Midbrain (tissue), 1 donor: ENCODE data around the gene KIF13A.
"Not testable (repeated sequence)": the region's sequence is repeated elsewhere in the genome, so short reads cannot be mapped to it uniquely, and the experiment has no call there.

ENCODE experiments used
- DNase-seq: peaks from one replicate; lab custom pipeline; 2025; lab: John Stamatoyannopoulos, UW

Gene KIF13A

DNA sequence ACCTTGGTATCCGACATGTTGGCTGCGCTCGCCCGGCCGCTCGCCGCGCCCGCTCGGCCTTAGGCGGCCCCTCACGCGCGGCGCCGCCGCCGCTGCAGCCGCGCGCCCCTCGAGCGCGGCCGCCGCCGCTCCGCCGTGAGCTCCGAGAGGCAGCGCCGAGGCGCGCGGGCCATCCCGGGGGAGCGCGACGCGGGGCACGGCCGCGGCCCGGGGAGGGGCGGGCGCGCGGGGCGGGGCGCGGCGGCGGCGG is at the start of gene KIF13A:
Gene KIF13A (minus strand): TSS at position 189 of the 250 bp plus-strand sequence. CDS start 172 bp downstream, at position 17.
- no peak for DNase-seq

GRCh38 chr6:18036781-18037180 is 49.3 kb upstream of the KIF13A start:
- DNase-seq, result no peak

GRCh38 chr6:18035330-18035854 is 48.0 kb upstream of the KIF13A start:
- no peak for DNase-seq

DNA sequence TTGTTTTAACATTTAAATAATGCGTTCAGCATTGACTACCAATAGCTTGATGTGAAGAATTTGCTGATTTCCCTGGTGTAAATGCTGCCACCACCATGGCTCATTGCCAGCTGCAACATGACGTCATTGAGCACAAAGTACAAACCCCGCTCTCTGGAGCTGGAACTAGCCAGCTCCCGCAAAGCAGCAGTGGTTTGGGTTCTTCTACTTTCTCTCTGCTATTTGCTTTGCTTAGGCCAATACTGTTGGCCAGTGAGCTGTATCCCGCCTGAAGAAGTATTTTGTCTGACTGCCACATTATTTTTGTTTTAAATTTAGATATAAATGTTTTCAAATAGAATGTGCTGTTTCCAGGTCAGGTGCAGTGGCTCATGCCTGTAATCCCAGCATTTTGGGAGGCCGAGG is 47.4 kb upstream of the KIF13A start:
- no peak for DNase-seq

DNA sequence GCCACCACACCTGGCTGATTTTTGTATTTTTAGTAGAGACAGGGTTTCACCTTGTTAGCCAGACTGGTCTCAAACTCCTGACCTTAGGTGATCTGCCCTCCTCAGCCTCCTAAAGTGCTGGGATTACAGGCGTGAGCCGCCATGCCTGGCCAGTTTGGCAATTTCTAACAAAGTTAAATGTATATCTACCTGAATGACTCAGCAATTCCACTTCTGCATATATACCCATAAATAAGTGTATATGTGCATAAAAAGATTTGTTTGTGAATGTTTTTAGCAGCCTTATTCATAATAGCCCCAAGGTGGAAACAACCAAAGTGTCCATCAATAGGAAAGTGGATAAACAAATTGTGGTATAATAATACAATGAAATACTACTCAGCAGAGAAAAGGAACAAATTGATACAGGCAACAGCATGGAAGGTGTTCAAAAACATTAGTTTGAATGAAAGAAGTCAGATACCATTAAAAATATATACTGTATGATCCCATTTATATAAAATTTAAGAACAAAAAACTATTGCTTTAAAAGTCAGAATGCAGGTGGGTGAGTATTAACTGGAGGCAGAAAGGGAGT is 44.3 kb upstream of the KIF13A start:
- no peak for DNase-seq

DNA sequence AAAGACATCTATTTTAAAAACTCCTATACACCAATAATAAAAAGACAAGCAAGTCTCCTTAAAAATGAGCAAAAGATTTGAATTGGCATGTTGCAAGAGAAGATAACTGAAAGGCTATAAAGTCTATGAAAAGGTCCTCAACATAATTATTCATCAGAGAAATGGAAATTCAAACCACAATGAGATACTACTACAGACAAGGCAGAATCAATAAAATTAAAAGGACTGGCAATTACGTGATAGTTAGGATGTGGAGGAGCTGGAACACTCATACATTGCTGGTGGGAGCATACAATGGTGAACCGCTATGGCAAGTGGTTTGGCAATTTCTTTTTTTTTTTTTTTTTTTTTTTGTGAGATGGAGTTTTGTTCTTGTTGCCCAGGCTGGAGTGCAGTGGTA is 43.8 kb upstream of the KIF13A start:
- DNase-seq, result no peak

- DNase-seq, result no peak
Observed at GRCh38 chr6:18028332-18028731, 40.9 kb upstream of the KIF13A start.

- no peak for DNase-seq
Observed at GRCh38 chr6:18025596-18025995, 38.2 kb upstream of the KIF13A start.

- no peak for DNase-seq
Observed at GRCh38 chr6:18024876-18025275, 37.4 kb upstream of the KIF13A start.

GRCh38 chr6:18023891-18024290 is 36.5 kb upstream of the KIF13A start:
- DNase-seq, result no peak

- no peak for DNase-seq
Observed at GRCh38 chr6:18022398-18023231, 35.2 kb upstream of the KIF13A start.

DNA sequence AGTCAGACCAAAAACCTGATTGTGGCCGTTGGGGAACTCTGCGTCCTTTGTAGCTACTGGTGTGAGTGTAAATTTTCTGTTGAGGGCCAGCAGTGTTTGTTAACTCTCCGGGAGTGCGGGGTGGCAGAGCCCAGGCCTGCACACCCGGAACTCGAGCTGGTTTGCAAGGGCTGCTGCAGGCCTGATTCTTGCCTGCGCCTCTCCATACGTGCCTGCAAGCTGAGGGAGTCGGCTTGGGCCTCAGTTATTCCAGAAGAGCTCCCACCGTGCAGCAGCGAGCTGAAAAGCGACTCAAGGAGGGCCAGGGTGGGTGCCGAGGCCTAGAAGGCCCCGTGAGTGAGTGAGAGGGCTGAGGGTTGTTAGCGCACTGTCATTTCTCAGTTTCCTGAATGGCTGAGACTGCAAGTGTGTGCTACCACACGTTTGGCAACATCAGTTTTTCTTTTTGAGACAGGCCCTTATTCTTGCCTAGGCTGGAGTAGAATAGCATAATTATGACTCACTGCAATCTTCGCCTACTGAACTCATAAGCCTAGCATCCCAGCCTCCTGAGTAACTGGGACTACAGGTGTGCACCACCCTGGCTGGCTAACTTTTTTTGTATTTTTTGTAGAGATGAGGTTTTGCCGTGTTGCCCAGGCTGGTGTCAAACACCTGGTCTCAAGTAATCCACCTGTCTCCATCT is 33.9 kb upstream of the KIF13A start:
- no peak for DNase-seq

DNA sequence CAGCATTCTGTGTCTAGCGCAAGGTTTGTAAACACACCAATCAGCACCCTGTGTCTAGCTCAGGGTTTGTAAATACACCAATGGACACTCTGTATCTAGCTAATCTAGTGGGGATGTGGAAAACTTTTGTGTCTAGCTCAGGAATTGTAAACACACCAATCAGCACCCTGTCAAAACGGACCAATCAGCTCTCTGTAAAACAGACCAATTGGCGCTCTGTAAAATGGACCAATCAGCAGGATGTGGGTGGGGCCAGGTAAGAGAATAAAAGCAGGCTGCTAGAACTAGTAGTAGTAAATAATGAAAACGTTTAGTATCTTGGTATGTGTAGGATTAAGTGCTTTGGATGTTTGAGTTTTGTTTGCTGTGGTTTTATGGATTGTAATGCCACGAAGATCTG is 33.1 kb upstream of the KIF13A start:
- DNase-seq, result not testable (repeated sequence)

GRCh38 chr6:18019539-18020534 is 32.4 kb upstream of the KIF13A start:
- no peak for DNase-seq

- not testable (repeated sequence) for DNase-seq
Observed at GRCh38 chr6:18019133-18019532, 31.7 kb upstream of the KIF13A start.

- no peak for DNase-seq
Observed at GRCh38 chr6:18016698-18017097, 29.3 kb upstream of the KIF13A start.

- DNase-seq, result no peak
Observed at GRCh38 chr6:18016133-18016532, 28.7 kb upstream of the KIF13A start.

GRCh38 chr6:18011287-18011686 is 23.9 kb upstream of the KIF13A start:
- DNase-seq, result no peak

- DNase-seq, result not testable (repeated sequence)
Observed at GRCh38 chr6:18010540-18010939, 23.1 kb upstream of the KIF13A start.

DNA sequence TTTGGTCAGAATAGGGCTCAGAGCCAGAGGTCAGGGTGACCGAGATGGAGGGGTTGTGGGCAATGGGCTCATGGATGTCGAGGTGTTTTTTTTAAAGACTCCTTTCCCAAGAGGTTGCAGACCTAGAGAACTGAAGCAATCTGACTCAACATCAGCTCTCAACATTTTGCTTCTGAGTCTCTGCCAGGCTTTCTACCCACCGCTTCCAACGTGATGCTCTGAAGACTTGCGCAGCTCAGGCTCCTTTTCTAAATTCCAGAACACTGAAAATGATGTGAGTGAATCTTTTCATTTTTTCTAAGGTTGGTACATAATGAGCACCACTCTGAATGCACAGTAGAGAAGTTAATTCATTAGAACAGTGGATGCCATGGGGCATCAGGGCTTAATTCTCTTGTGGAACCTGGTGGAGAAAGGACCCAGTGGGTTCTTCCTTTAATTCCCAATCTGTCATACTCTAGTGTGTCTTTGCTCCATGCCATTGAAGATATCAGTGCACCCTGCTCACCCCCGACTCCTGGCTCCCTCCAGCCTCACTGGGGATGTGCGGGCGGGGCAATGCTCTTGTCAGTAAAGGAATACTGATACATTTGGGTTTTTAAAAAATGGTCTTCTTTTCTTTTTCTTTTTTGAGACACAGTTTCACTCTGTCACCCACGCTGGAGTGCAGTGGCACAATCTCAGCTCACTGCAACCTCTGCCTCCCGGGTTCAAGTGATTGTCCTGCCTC is 17.0 kb upstream of the KIF13A start:
- no peak for DNase-seq

GRCh38 chr6:17999425-17999824 is 12.0 kb upstream of the KIF13A start:
- DNase-seq, result no peak
